PC-9 (cell line): ENCODE data around the gene WDR38. TPM values are rescaled to one million over a fixed set of nuclear protein-coding genes. Genes with fewer than 3 reads are reported as not detected.

Experiments
- BruUV-seq: library from RNA; stranded (reverse); fragments of 400-500 nt; replicated peaks from 2 replicates; lab custom pipeline; 2021; lab: Mats Ljungman, UMichigan
- CTCF ChIA-PET: fragments of 300-600 bp; sonication (Branson Sonifier 250); formaldehyde crosslinking; loops from one replicate; lab custom pipeline; 2022; ENCODE audit warnings: antibody characterized with exemption; lab: Charles Lee
- POLR2A ChIA-PET: fragments of 300-600 bp; sonication (Branson Sonifier 250); formaldehyde crosslinking; loops from one replicate; lab custom pipeline; 2022; ENCODE audit warnings: antibody characterized with exemption; ENCODE audit not compliant: unreplicated experiment; lab: Charles Lee
- DNase-seq, 2 experiments: peaks; one replicate each; pipeline versions ENCODE4 v3.0.0 to v3.0.0-alpha.2; 2015 to 2022; ENCODE audit warnings: mixed read lengths in 1 of 2
- H2AFZ ChIP-seq: fragments of 200-600 bp; sonication (generic); 2 replicates; pipeline ENCODE4 v1.8.1; 2017; ENCODE audit warnings: antibody characterized with exemption
- H3F3A ChIP-seq: fragments of 200-600 bp; sonication (generic); 2 replicates; pipeline ENCODE4 v1.8.1; 2017; ENCODE audit warnings: antibody characterized with exemption, mild to moderate bottlenecking, low read depth; ENCODE audit not compliant: insufficient read depth
- H3K27ac ChIP-seq: fragments of 200-600 bp; sonication (generic); 2 replicates; pipeline ENCODE4 v1.6.1; 2016; ENCODE audit warnings: mixed run types
- H3K27me3 ChIP-seq: fragments of 200-600 bp; sonication (generic); 2 replicates; pipeline ENCODE4 v1.6.1; 2016; ENCODE audit warnings: low read depth, mixed run types; ENCODE audit not compliant: insufficient read depth
- H3K36me3 ChIP-seq: fragments of 200-600 bp; sonication (generic); 2 replicates; pipeline ENCODE4 v1.6.1; 2016; ENCODE audit warnings: low read depth, mixed run types
- H3K4me1 ChIP-seq: fragments of 200-600 bp; sonication (generic); replicated peaks from 2 replicates; pipeline ENCODE4 v1.6.1; 2016; ENCODE audit warnings: mixed run types; ENCODE audit not compliant: insufficient read depth
- H3K4me2 ChIP-seq: fragments of 200-600 bp; sonication (generic); 2 replicates; pipeline ENCODE4 v1.6.1; 2017; ENCODE audit warnings: mixed run types
- H3K4me3 ChIP-seq: fragments of 200-600 bp; sonication (generic); 2 replicates; pipeline ENCODE4 v1.6.1; 2016; ENCODE audit warnings: mixed run types
- H3K79me2 ChIP-seq: fragments of 200-600 bp; sonication (generic); 2 replicates; pipeline ENCODE4 v1.6.1; 2017; ENCODE audit warnings: low read depth, mixed run types
- H3K9me2 ChIP-seq: fragments of 200-600 bp; sonication (generic); 2 replicates; pipeline ENCODE4 v1.8.1; 2017; ENCODE audit warnings: mild to moderate bottlenecking; ENCODE audit not compliant: insufficient read depth
- H3K9me3 ChIP-seq: fragments of 200-600 bp; sonication (generic); 2 replicates; pipeline ENCODE4 v1.8.1; 2016; ENCODE audit warnings: low read depth; ENCODE audit not compliant: insufficient read depth
- H4K20me1 ChIP-seq: fragments of 200-600 bp; sonication (generic); 2 replicates; pipeline ENCODE4 v1.8.1; 2017; ENCODE audit not compliant: insufficient read depth
- EZH2 ChIP-seq: fragments of 200-600 bp; sonication (generic); IDR thresholded peaks from 2 replicates; pipeline ENCODE4 v1.8.0; 2017; ENCODE audit warnings: antibody characterized with exemption, low read depth
- intact Hi-C: fragments of 100-400 bp; cut with micrococcal nuclease; formaldehyde crosslinking; loops from one replicate; pipeline ENCODE4 v1.10.0; 2022; ENCODE audit not compliant: unreplicated experiment
- total RNA-seq: library from RNA; stranded (reverse); gene quantifications from 2 replicates; pipeline ENCODE4 v1.2.3, GENCODE V29; 2021
- TF ChIP-seq, protein P1 (sequence below): fragments of 200-600 bp; sonication (generic); conservative IDR thresholded peaks from 2 replicates; pipeline ENCODE4 v1.6.1; 2017; ENCODE audit warnings: mixed run types, antibody characterized with exemption, mild to moderate bottlenecking, moderate library complexity

The WDR38 gene
- total RNA-seq, 1 experiment from 2014 or later = not detected

GRCh38 chr9:124853605-124854143, 414 bp downstream of the WDR38 start:
- Histone ChIP-seq H3K4me1 (0 out of 2 replicates have a peak, but pooled peaks cover 13% of the 10 kb centered on the region), H3K4me2 (peak overlapping the region; percentile 93), H3K36me3 (peaks cover 7% of the 10 kb centered on the region), H3K9me3 (no peaks in the 10 kb centered on the region), H3K27me3 (no peaks in the 10 kb centered on the region), H3K27ac (no peak overlapping the region), H3K79me2 (peaks cover 2% of the 10 kb centered on the region), H4K20me1 (peaks cover 27% of the 10 kb centered on the region), H3K4me3 (peak overlapping the region; percentile 63; the same call in 1 of the 2 replicates), H2AFZ (peak overlapping the region; percentile 79), H3K9me2 (no peaks in the 10 kb centered on the region), H3F3A (peaks cover 54% of the 10 kb centered on the region)
- no peak for DNase-seq
- TF ChIP-seq, protein P1, sequence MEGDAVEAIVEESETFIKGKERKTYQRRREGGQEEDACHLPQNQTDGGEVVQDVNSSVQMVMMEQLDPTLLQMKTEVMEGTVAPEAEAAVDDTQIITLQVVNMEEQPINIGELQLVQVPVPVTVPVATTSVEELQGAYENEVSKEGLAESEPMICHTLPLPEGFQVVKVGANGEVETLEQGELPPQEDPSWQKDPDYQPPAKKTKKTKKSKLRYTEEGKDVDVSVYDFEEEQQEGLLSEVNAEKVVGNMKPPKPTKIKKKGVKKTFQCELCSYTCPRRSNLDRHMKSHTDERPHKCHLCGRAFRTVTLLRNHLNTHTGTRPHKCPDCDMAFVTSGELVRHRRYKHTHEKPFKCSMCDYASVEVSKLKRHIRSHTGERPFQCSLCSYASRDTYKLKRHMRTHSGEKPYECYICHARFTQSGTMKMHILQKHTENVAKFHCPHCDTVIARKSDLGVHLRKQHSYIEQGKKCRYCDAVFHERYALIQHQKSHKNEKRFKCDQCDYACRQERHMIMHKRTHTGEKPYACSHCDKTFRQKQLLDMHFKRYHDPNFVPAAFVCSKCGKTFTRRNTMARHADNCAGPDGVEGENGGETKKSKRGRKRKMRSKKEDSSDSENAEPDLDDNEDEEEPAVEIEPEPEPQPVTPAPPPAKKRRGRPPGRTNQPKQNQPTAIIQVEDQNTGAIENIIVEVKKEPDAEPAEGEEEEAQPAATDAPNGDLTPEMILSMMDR = no peak
- no peak for TF ChIP-seq EZH2
- intact Hi-C loops = loop anchor here (2.0 kb wide), 2 partner anchors 35 to 41 kb away; no protein-coding TSS in a partner anchor
- ChIA-PET POLR2A (interaction anchor here (0.5 to 1.0 kb wide), 3 partner anchors 82 to 305 kb away, joined by 7 to 11 read pairs (median 7); partner anchors contain the start of gene NR6A1), CTCF (interaction anchor here (0.5 to 6.7 kb wide), 11 partner anchors 9 to 407 kb away, joined by 3 to 159 read pairs (median 4); partner anchors contain the start of genes ARPC5L, NR6A1, OLFML2A and RPL35)
- no TSS peak for BruUV-seq

DNA sequence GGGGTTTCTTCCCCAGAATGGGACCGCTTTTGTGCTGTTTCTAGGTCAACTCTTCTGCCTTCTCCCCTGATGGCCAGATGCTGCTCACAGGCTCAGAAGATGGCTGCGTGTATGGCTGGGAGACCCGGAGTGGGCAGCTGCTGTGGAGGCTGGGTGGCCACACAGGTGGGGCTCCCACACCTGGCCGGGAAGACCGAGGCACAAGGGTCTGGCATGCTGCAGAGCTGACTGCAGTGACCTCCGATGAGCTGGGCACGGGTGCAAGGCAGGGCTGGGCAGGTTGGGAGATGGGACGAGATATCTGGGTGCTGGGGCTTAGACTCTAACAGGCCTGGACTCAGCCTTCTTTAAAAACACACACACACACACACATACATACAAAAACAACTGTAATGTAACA, 901 bp downstream of the WDR38 start:
- no TSS peak for BruUV-seq
- POLR2A ChIA-PET = interaction anchor here (0.5 to 1.0 kb wide), 2 partner anchors 43 to 302 kb away, joined by 7 to 10 read pairs; no protein-coding TSS in a partner anchor
- H2AFZ ChIP-seq = no peak overlapping the region
- H3K4me2 ChIP-seq = no peak overlapping the region
- DNase-seq = no peak
- no peaks in the 10 kb centered on the region for H3K9me3 ChIP-seq
- no peak overlapping the region for H3K27ac ChIP-seq
- H3K4me3 ChIP-seq = no peak overlapping the region
- H3K79me2 ChIP-seq = peaks cover 7% of the 10 kb centered on the region
- intact Hi-C loops = no loop called here
- CTCF ChIA-PET = interaction anchor here (1.0 to 6.7 kb wide), 3 partner anchors 59 to 87 kb away, joined by 3 to 159 read pairs (median 4); partner anchors contain the start of genes NR6A1 and OLFML2A
- no peak for TF ChIP-seq EZH2
- TF ChIP-seq, protein P1 = no peak
- no peaks in the 10 kb centered on the region for H3K27me3 ChIP-seq
- H4K20me1 ChIP-seq = peaks cover 32% of the 10 kb centered on the region
- H3K36me3 ChIP-seq = peaks cover 12% of the 10 kb centered on the region
- H3F3A ChIP-seq = peaks cover 59% of the 10 kb centered on the region
- H3K9me2 ChIP-seq = no peaks in the 10 kb centered on the region
- H3K4me1 ChIP-seq = peaks cover 16% of the 10 kb centered on the region

GRCh38 chr9:124854822-124855221, 1.6 kb downstream of the WDR38 start:
- H3K79me2 ChIP-seq = peaks cover 14% of the 10 kb centered on the region
- intact Hi-C loops = no loop called here

More at GRCh38 chr9:124854822-124855221, 1.6 kb downstream of the WDR38 start:
- Histone ChIP-seq H3K36me3 (peaks cover 18% of the 10 kb centered on the region), H3K27ac (no peak overlapping the region), H3K4me1 (peaks cover 23% of the 10 kb centered on the region), H2AFZ (no peak overlapping the region), H3K4me2 (no peak overlapping the region), H3K27me3 (no peaks in the 10 kb centered on the region), H4K20me1 (peaks cover 38% of the 10 kb centered on the region), H3K4me3 (no peak overlapping the region), H3K9me2 (no peaks in the 10 kb centered on the region), H3F3A (peaks cover 65% of the 10 kb centered on the region), H3K9me3 (no peaks in the 10 kb centered on the region)
- ChIA-PET CTCF (interaction anchor here (0.6 to 6.7 kb wide), 4 partner anchors 59 to 488 kb away, joined by 3 to 159 read pairs (median 6); partner anchors contain the start of genes NR6A1 and OLFML2A), POLR2A (interaction anchor here (1.0 kb wide), 1 partner anchor 44 kb away, joined by 10 read pairs; no protein-coding TSS in a partner anchor)
- no peak for TF ChIP-seq EZH2
- TF ChIP-seq, protein P1 = no peak
- DNase-seq = no peak
- BruUV-seq = no TSS peak
